ENCODE data around the gene SSBP2.

SSBP2 gene

GRCh38 chr5:81558188-81558587, 192.7 kb downstream of the SSBP2 start:
- DNase-seq (ENCODE audit: low spot score): no peak
- no peak overlapping the region for H3K27ac ChIP-seq
- TF ChIP-seq CTCF (IDR thresholded peaks at IDR 0.05): no peak
- no peak overlapping the region for H3K4me3 ChIP-seq

- no peak overlapping the region for H3K27ac ChIP-seq
- DNase-seq (ENCODE audit: low spot score): no peak
- H3K4me3 ChIP-seq: no peak overlapping the region
- TF ChIP-seq CTCF (IDR thresholded peaks at IDR 0.05): no peak
Observed at GRCh38 chr5:81556809-81557208, 194.1 kb downstream of the SSBP2 start.

GRCh38 chr5:81555865-81556264, 195.0 kb downstream of the SSBP2 start:
- no peak overlapping the region for H3K4me3 ChIP-seq
- DNase-seq (ENCODE audit: low spot score): no peak
- H3K27ac ChIP-seq: no peak overlapping the region
- no peak for TF ChIP-seq CTCF (IDR thresholded peaks at IDR 0.05)

GRCh38 chr5:81554647-81555046, 196.2 kb downstream of the SSBP2 start:
- Histone ChIP-seq H3K4me3 (no peak overlapping the region), H3K27ac (no peak overlapping the region)
- no peak for TF ChIP-seq CTCF (IDR thresholded peaks at IDR 0.05)
- DNase-seq (ENCODE audit: low spot score): no peak

- no peak for DNase-seq (ENCODE audit: low spot score)
- no peak overlapping the region for H3K27ac ChIP-seq
- no peak for TF ChIP-seq CTCF (IDR thresholded peaks at IDR 0.05)
- H3K4me3 ChIP-seq: no peak overlapping the region
Observed at GRCh38 chr5:81553567-81554212, 197.2 kb downstream of the SSBP2 start.

- no peak for TF ChIP-seq CTCF (IDR thresholded peaks at IDR 0.05)
- no peak for DNase-seq (ENCODE audit: low spot score)
- Histone ChIP-seq H3K4me3 (no peak overlapping the region), H3K27ac (no peak overlapping the region)
Observed at GRCh38 chr5:81552852-81553566, 197.9 kb downstream of the SSBP2 start.

GRCh38 chr5:81549123-81549522, 201.8 kb downstream of the SSBP2 start:
- Histone ChIP-seq H3K27ac (no peak overlapping the region), H3K4me3 (no peak overlapping the region)
- no peak for TF ChIP-seq CTCF (IDR thresholded peaks at IDR 0.05)
- no peak for DNase-seq (ENCODE audit: low spot score)

Data from coronary artery (tissue), 2 donors.